Karpas-422 (cell line): Measurements from ENCODE around the gene SLC35D3. TPM values are rescaled to one million over a fixed set of nuclear protein-coding genes. Genes with fewer than 3 reads are reported as not detected.
"Not testable (repeated sequence)": the region's sequence is repeated elsewhere in the genome, so short reads cannot be mapped to it uniquely, and the experiment has no call there.

Source experiments
- DNase-seq: peaks from one replicate; pipeline ENCODE4 v3.0.0-alpha.2; 2015
- H2AFZ ChIP-seq: fragments of 200-600 bp; sonication (generic); 2 replicates; pipeline ENCODE4 v1.6.1; 2014; ENCODE audit warnings: antibody characterized with exemption, low read length, mixed read lengths
- H3K27ac ChIP-seq: fragments of 200-600 bp; sonication (generic); 2 replicates; pipeline ENCODE4 v1.5.1; 2014; ENCODE audit warnings: mild to moderate bottlenecking, low read length, moderate library complexity
- H3K27me3 ChIP-seq: fragments of 200-600 bp; sonication (generic); 2 replicates; pipeline ENCODE4 v1.6.1; 2014; ENCODE audit warnings: low read length, mixed read lengths
- H3K36me3 ChIP-seq: fragments of 200-600 bp; sonication (generic); 2 replicates; pipeline ENCODE4 v1.6.1; 2014; ENCODE audit warnings: low read length, mixed read lengths; ENCODE audit not compliant: insufficient read depth
- H3K4me1 ChIP-seq: fragments of 200-600 bp; sonication (generic); 2 replicates; pipeline ENCODE4 v1.6.1; 2014; ENCODE audit warnings: mild to moderate bottlenecking, low read length, mixed read lengths
- H3K4me2 ChIP-seq: fragments of 200-600 bp; sonication (generic); 2 replicates; pipeline ENCODE4 v1.6.1; 2014; ENCODE audit warnings: low read length, low read depth, mild to moderate bottlenecking; ENCODE audit not compliant: poor library complexity, severe bottlenecking
- H3K4me3 ChIP-seq: fragments of 200-600 bp; sonication (generic); 2 replicates; pipeline ENCODE4 v1.5.1; 2014; ENCODE audit warnings: mild to moderate bottlenecking, antibody characterized with exemption, low read length, mixed read lengths
- H3K79me2 ChIP-seq: fragments of 200-600 bp; sonication (generic); 2 replicates; pipeline ENCODE4 v1.6.1; 2014; ENCODE audit warnings: mild to moderate bottlenecking, low read length, mixed read lengths
- H3K9ac ChIP-seq: fragments of 200-600 bp; sonication (generic); 2 replicates; pipeline ENCODE4 v1.6.0; 2014; ENCODE audit warnings: low read length
- H3K9me2 ChIP-seq: fragments of 200-600 bp; sonication (generic), shearing (Covaris generic); replicated peaks from 2 replicates; pipeline ENCODE4 v1.6.0; 2014; ENCODE audit warnings: mild to moderate bottlenecking, low read length, moderate library complexity; ENCODE audit not compliant: insufficient read depth
- H3K9me3 ChIP-seq: fragments of 300-700, 200-600 bp; sonication (generic); 2 replicates; pipeline ENCODE4 v1.6.1; 2014; ENCODE audit warnings: low read length, mixed read lengths
- H4K20me1 ChIP-seq: fragments of 200-600 bp; sonication (generic); 2 replicates; pipeline ENCODE4 v1.6.1; 2014; ENCODE audit warnings: mild to moderate bottlenecking, antibody characterized with exemption, low read length, low read depth; ENCODE audit not compliant: insufficient read depth
- total RNA-seq: library from RNA; depleted of rRNA; stranded (reverse); fragments of >200 nt; shearing (Covaris generic); gene quantifications from 2 replicates; pipeline ENCODE4 v1.2.3, GENCODE V29; 2014; ENCODE audit warnings: low replicate concordance

SLC35D3 gene
- total RNA-seq, 1 experiment from 2014 or later = not detected

- H3K4me1 ChIP-seq = no peaks in the 10 kb centered on the region
- no peak overlapping the region for H3K9ac ChIP-seq
- no peaks in the 10 kb centered on the region for H3K79me2 ChIP-seq
- H4K20me1 ChIP-seq = no peaks in the 10 kb centered on the region
- no peak overlapping the region for H3K4me2 ChIP-seq
- DNase-seq = peak; percentile 74
- H3K27me3 ChIP-seq = no peaks in the 10 kb centered on the region
- no peak overlapping the region for H3K27ac ChIP-seq
- no peak overlapping the region for H2AFZ ChIP-seq
- no peaks in the 10 kb centered on the region for H3K36me3 ChIP-seq
- no peaks in the 10 kb centered on the region for H3K9me2 ChIP-seq
- H3K4me3 ChIP-seq = no peak overlapping the region
- no peaks in the 10 kb centered on the region for H3K9me3 ChIP-seq
Measured at GRCh38 chr6:136927292-136927691, 5.2 kb downstream of the SLC35D3 start.

GRCh38 chr6:136930528-136930927 is 8.4 kb downstream of the SLC35D3 start:
- no peaks in the 10 kb centered on the region for H4K20me1 ChIP-seq
- H3K9ac ChIP-seq = no peak overlapping the region
- H3K9me3 ChIP-seq = no peaks in the 10 kb centered on the region
- no peaks in the 10 kb centered on the region for H3K4me1 ChIP-seq
- no peak for DNase-seq
- H3K27me3 ChIP-seq = no peaks in the 10 kb centered on the region
- H2AFZ ChIP-seq = no peak overlapping the region
- H3K9me2 ChIP-seq = no peaks in the 10 kb centered on the region
- H3K36me3 ChIP-seq = no peaks in the 10 kb centered on the region
- H3K79me2 ChIP-seq = no peaks in the 10 kb centered on the region
- H3K27ac ChIP-seq = no peak overlapping the region
- H3K4me3 ChIP-seq = no peak overlapping the region
- no peak overlapping the region for H3K4me2 ChIP-seq

DNA sequence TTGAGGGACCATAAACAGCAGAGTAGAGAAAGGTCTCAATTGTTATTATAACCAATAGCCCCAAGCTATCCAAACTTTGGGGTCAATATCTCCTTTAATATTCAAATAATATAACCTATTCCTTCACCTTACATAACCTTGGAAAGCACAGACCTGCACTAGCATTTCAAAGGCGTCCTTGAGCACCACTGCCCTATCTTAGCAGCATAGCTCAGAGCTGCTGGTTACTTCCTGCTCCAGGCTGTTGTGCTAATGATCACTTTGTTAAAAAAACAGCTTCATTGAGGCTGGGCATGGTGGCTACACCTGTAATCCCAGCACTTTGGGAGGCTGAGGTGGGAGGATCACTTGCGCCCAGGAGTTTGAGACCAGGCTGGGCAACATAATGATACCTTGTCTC is 10.5 kb downstream of the SLC35D3 start:
- Histone ChIP-seq H3K79me2 (no peaks in the 10 kb centered on the region), H3K9me3 (no peaks in the 10 kb centered on the region), H2AFZ (no peak overlapping the region), H3K36me3 (no peaks in the 10 kb centered on the region), H4K20me1 (no peaks in the 10 kb centered on the region), H3K27ac (no peak overlapping the region), H3K9me2 (no peaks in the 10 kb centered on the region), H3K4me3 (no peak overlapping the region), H3K9ac (no peak overlapping the region), H3K4me2 (no peak overlapping the region), H3K27me3 (no peaks in the 10 kb centered on the region), H3K4me1 (no peaks in the 10 kb centered on the region)
- DNase-seq = no peak

- H3K27ac ChIP-seq = no peak overlapping the region
- no peak overlapping the region for H3K9ac ChIP-seq
- H3K36me3 ChIP-seq = no peaks in the 10 kb centered on the region
- no peak for DNase-seq
- peaks cover 3% of the 10 kb centered on the region; the same call in 1 of the 2 replicates for H3K27me3 ChIP-seq
- H3K4me3 ChIP-seq = no peak overlapping the region
- H3K4me1 ChIP-seq = no peaks in the 10 kb centered on the region
- H4K20me1 ChIP-seq = no peaks in the 10 kb centered on the region
- no peaks in the 10 kb centered on the region for H3K79me2 ChIP-seq
- H3K4me2 ChIP-seq = no peak overlapping the region
- no peak overlapping the region for H2AFZ ChIP-seq
- H3K9me3 ChIP-seq = no peaks in the 10 kb centered on the region
- no peaks in the 10 kb centered on the region for H3K9me2 ChIP-seq
Measured at GRCh38 chr6:136945072-136945471, 23.0 kb downstream of the SLC35D3 start.

DNA sequence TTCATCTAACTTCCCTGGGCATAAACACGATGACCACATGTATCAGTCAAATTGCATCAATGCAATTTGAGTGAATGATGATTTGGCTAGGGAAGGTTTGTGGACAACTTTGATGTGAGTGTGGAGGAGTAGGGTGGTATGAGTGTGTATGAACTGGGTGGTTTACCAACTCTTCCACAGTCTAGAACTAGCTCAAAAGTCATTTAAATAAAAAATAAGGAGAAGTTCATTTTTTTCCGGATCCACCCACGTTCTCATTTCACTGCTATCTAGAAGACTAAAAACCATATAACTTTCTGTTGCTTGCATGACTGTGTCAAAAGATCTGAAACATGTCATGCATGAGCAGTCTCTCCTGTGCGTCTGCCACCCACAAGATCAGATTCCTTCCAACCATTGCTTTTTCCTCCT is 23.6 kb downstream of the SLC35D3 start:
- Histone ChIP-seq H2AFZ (no peak overlapping the region), H3K4me1 (no peaks in the 10 kb centered on the region), H3K4me2 (no peak overlapping the region), H3K9ac (no peak overlapping the region), H3K27me3 (peaks cover 3% of the 10 kb centered on the region; the same call in 1 of the 2 replicates), H3K9me2 (no peaks in the 10 kb centered on the region), H3K4me3 (no peak overlapping the region), H3K27ac (no peak overlapping the region), H3K9me3 (no peaks in the 10 kb centered on the region), H3K36me3 (no peaks in the 10 kb centered on the region), H4K20me1 (no peaks in the 10 kb centered on the region), H3K79me2 (no peaks in the 10 kb centered on the region)
- DNase-seq = no peak

DNA sequence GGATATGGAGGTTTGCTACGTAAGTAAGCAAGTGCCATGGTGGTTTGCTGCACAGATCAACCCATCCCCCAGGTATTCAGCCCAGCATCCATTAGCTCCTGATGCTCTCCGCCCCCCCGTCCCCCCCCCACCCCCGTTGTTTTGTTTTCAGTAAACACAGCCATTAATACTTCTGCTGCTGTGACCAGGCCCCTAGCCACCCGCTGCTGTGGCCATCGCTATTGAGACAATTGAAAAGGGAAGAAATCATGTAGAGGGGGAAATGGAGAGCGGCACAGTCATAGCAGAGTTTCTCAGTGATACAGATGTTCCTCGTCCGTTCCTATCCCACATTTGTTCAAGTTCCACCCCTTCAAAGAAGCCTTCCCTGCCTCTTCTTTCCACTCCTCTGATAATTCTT is 24.9 kb downstream of the SLC35D3 start:
- Histone ChIP-seq H3K9ac (no peak overlapping the region), H3K27me3 (peaks cover 3% of the 10 kb centered on the region; the same call in 1 of the 2 replicates), H3K4me3 (no peak overlapping the region), H3K4me2 (no peak overlapping the region), H3K9me3 (no peaks in the 10 kb centered on the region), H3K36me3 (no peaks in the 10 kb centered on the region), H3K9me2 (no peaks in the 10 kb centered on the region), H3K79me2 (no peaks in the 10 kb centered on the region), H2AFZ (no peak overlapping the region), H4K20me1 (no peaks in the 10 kb centered on the region), H3K27ac (no peak overlapping the region), H3K4me1 (no peaks in the 10 kb centered on the region)
- DNase-seq = no peak

GRCh38 chr6:136949957-136950356 is 27.9 kb downstream of the SLC35D3 start:
- not testable (repeated sequence) for H3K27me3 ChIP-seq, DNase-seq, H2AFZ ChIP-seq, H3K4me3 ChIP-seq, H4K20me1 ChIP-seq, H3K9me2 ChIP-seq, H3K79me2 ChIP-seq, H3K27ac ChIP-seq, H3K36me3 ChIP-seq, H3K9ac ChIP-seq, H3K9me3 ChIP-seq, H3K4me1 ChIP-seq, H3K4me2 ChIP-seq

DNA sequence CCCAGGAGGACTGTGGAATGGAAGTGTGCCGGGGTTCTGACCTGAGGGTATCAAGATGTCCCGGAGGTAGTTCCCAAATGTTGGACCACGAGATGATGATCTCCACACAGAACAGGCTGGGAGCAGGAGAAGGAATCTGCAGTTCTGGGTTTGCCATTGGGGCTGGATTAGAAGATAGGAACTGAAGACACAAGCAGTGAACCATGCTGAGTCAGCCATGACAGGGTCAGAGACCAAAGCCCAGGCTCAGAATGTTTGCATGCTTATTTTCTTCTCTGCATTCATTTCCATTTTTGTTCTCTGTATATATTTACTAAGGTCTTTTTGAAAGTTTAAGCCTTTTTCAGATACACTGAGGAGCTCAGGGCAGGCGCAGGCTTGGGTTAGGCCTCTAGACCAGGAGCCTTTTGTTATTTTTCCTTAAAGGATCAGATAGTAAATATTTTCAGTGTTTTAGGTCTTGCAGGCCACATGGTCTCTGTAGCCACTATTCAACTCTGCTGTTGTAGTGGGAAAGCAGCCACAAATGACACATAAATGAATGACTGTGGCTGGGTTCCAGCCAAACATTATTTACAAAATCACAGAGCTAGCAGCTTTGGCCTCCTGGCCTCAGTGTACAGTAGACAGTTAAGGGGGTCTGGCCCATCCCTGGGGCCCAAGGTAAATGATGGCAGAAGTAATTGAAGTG is 28.5 kb downstream of the SLC35D3 start:
- no peaks in the 10 kb centered on the region for H3K4me1 ChIP-seq
- no peaks in the 10 kb centered on the region for H3K9me3 ChIP-seq
- no peaks in the 10 kb centered on the region for H4K20me1 ChIP-seq
- H3K4me3 ChIP-seq = no peak overlapping the region
- H3K4me2 ChIP-seq = no peak overlapping the region
- no peak for DNase-seq
- no peaks in the 10 kb centered on the region for H3K36me3 ChIP-seq
- H2AFZ ChIP-seq = no peak overlapping the region
- no peaks in the 10 kb centered on the region for H3K9me2 ChIP-seq
- no peak overlapping the region for H3K27ac ChIP-seq
- H3K79me2 ChIP-seq = no peaks in the 10 kb centered on the region
- H3K9ac ChIP-seq = no peak overlapping the region
- H3K27me3 ChIP-seq = no peaks in the 10 kb centered on the region; the same call in 1 of the 2 replicates
